ENCODE measurements around the gene ZNF716. TPM values are rescaled to one million over a fixed set of nuclear protein-coding genes. Genes with fewer than 3 reads are reported as not detected.

ZNF716 gene
- total RNA-seq, 1 experiment from 2014 or later = not detected

- CTCF ChIA-PET = no interaction called here
- TF ChIP-seq, protein P1, sequence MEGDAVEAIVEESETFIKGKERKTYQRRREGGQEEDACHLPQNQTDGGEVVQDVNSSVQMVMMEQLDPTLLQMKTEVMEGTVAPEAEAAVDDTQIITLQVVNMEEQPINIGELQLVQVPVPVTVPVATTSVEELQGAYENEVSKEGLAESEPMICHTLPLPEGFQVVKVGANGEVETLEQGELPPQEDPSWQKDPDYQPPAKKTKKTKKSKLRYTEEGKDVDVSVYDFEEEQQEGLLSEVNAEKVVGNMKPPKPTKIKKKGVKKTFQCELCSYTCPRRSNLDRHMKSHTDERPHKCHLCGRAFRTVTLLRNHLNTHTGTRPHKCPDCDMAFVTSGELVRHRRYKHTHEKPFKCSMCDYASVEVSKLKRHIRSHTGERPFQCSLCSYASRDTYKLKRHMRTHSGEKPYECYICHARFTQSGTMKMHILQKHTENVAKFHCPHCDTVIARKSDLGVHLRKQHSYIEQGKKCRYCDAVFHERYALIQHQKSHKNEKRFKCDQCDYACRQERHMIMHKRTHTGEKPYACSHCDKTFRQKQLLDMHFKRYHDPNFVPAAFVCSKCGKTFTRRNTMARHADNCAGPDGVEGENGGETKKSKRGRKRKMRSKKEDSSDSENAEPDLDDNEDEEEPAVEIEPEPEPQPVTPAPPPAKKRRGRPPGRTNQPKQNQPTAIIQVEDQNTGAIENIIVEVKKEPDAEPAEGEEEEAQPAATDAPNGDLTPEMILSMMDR (IDR thresholded peaks at IDR 0.05; ENCODE audit: insufficient read depth in 1 of 2, low read depth in 1 of 2, low read length in 1 of 2, severe bottlenecking in 1 of 2, unreplicated experiment in 1 of 2) = no peak
- DNase-seq = no peak
- Histone ChIP-seq H3K36me3 (ENCODE audit: control insufficient read depth, insufficient read depth, low read length) (no peaks in the 10 kb centered on the region), H3K27me3 (replicated peaks; ENCODE audit: control insufficient read depth, insufficient read depth, low read length) (no peaks in the 10 kb centered on the region), H3K4me3 (ENCODE audit: low read depth, low read length) (no peak overlapping the region), H3K4me1 (no peaks in the 10 kb centered on the region), H3K9me3 (peaks cover 5% of the 10 kb centered on the region; the same call in 1 of the 2 replicates)
- POLR2A ChIA-PET = no interaction called here
- Mint-ChIP-seq H3K27ac (ENCODE audit: unreplicated experiment) (no peak overlapping the region), H3K9me3 (ENCODE audit: unreplicated experiment) (peaks cover 26% of the 10 kb centered on the region), H3K4me1 (ENCODE audit: low read depth, unreplicated experiment) (no peaks in the 10 kb centered on the region), H3K4me3 (ENCODE audit: unreplicated experiment) (no peak overlapping the region), H3K27me3 (ENCODE audit: insufficient read depth, unreplicated experiment) (no peaks in the 10 kb centered on the region), H3K36me3 (ENCODE audit: insufficient read depth, unreplicated experiment) (no peaks in the 10 kb centered on the region)
- intact Hi-C loops (cut with micrococcal nuclease; ENCODE audit: unreplicated experiment) = no loop called here
- no TSS peak for BruUV-seq (replicated peaks)
Measured at GRCh38 chr7:57425239-57425944, 24.6 kb upstream of the ZNF716 start.

DNA sequence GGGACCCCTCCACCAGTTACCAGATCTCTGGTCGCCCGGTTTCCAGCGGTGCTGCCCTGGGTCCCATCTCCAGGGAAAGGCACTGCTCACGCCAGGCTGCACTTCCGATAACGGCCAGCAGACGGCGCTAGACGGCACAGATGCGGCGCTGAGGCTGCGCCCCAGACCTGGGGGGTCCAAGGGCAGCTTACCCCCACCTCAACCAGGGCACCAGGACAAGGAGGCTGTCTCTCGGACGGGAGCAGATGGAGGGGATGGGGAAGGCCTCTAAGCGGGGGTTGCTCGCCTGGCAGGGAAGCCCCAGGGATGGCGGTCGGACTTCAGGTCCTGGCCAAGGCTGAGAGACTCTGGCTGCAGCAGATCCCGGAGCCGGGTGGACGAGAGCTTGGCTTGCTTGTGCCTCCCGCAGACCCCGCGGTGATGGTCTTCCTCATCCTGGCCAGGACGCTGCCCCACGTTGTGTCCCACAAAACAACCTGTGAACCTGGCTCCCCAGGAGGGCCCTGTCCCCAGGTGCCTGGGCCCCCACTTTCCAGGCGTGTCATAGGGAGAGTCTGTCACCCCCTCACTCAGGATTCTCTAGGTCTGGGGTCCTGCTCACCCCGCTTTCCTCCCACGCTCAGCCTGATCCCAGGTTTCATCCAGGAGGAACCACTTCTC, 23.9 kb upstream of the ZNF716 start:
- intact Hi-C loops (cut with micrococcal nuclease; ENCODE audit: unreplicated experiment) = no loop called here
- peaks cover 5% of the 10 kb centered on the region; the same call in 1 of the 2 replicates for H3K9me3 ChIP-seq
- BruUV-seq (replicated peaks) = no TSS peak
- ChIA-PET POLR2A (no interaction called here), CTCF (no interaction called here)
- Mint-ChIP-seq H3K36me3 (ENCODE audit: insufficient read depth, unreplicated experiment) (no peaks in the 10 kb centered on the region), H3K27me3 (ENCODE audit: insufficient read depth, unreplicated experiment) (no peaks in the 10 kb centered on the region), H3K4me3 (ENCODE audit: unreplicated experiment) (no peak overlapping the region), H3K4me1 (ENCODE audit: low read depth, unreplicated experiment) (no peaks in the 10 kb centered on the region), H3K9me3 (ENCODE audit: unreplicated experiment) (peaks cover 24% of the 10 kb centered on the region), H3K27ac (ENCODE audit: unreplicated experiment) (no peak overlapping the region)
- H3K36me3 ChIP-seq (ENCODE audit: control insufficient read depth, insufficient read depth, low read length) = no peaks in the 10 kb centered on the region
- no peaks in the 10 kb centered on the region for H3K4me1 ChIP-seq
- TF ChIP-seq, protein P1 (IDR thresholded peaks at IDR 0.05; ENCODE audit: insufficient read depth in 1 of 2, low read depth in 1 of 2, low read length in 1 of 2, severe bottlenecking in 1 of 2, unreplicated experiment in 1 of 2) = peak in 1 of 2 experiments; percentile 36
- DNase-seq = no peak
- no peak overlapping the region for H3K4me3 ChIP-seq (ENCODE audit: low read depth, low read length)
- no peaks in the 10 kb centered on the region for H3K27me3 ChIP-seq (replicated peaks; ENCODE audit: control insufficient read depth, insufficient read depth, low read length)

- POLR2A ChIA-PET = no interaction called here
- peaks cover 5% of the 10 kb centered on the region; the same call in 1 of the 2 replicates for H3K9me3 ChIP-seq
- no TSS peak for BruUV-seq (replicated peaks)
Measured at GRCh38 chr7:57426629-57427003, 23.4 kb upstream of the ZNF716 start.

More at GRCh38 chr7:57426629-57427003, 23.4 kb upstream of the ZNF716 start:
- Histone ChIP-seq H3K36me3 (ENCODE audit: control insufficient read depth, insufficient read depth, low read length) (no peaks in the 10 kb centered on the region), H3K27me3 (replicated peaks; ENCODE audit: control insufficient read depth, insufficient read depth, low read length) (no peaks in the 10 kb centered on the region), H3K4me3 (ENCODE audit: low read depth, low read length) (no peak overlapping the region), H3K4me1 (no peaks in the 10 kb centered on the region)
- CTCF ChIA-PET = no interaction called here
- Mint-ChIP-seq H3K9me3 (ENCODE audit: unreplicated experiment) (peaks cover 24% of the 10 kb centered on the region), H3K27ac (ENCODE audit: unreplicated experiment) (no peak overlapping the region), H3K4me3 (ENCODE audit: unreplicated experiment) (no peak overlapping the region), H3K27me3 (ENCODE audit: insufficient read depth, unreplicated experiment) (no peaks in the 10 kb centered on the region), H3K36me3 (ENCODE audit: insufficient read depth, unreplicated experiment) (no peaks in the 10 kb centered on the region), H3K4me1 (ENCODE audit: low read depth, unreplicated experiment) (no peaks in the 10 kb centered on the region)
- DNase-seq = no peak
- TF ChIP-seq, protein P1 (IDR thresholded peaks at IDR 0.05; ENCODE audit: insufficient read depth in 1 of 2, low read depth in 1 of 2, low read length in 1 of 2, severe bottlenecking in 1 of 2, unreplicated experiment in 1 of 2) = no peak
- intact Hi-C loops (cut with micrococcal nuclease; ENCODE audit: unreplicated experiment) = no loop called here

All from Caco-2 (cell line).